DMS153 treated with DMSO at 0.1 percent for 48 hours (cell line): Measurements from ENCODE around the gene MYLK4.

Source experiments
- DNase-seq: peaks from one replicate; lab custom pipeline; 2025; ENCODE audit not compliant: unreplicated experiment; lab: John Stamatoyannopoulos, UW

Gene MYLK4

DNA sequence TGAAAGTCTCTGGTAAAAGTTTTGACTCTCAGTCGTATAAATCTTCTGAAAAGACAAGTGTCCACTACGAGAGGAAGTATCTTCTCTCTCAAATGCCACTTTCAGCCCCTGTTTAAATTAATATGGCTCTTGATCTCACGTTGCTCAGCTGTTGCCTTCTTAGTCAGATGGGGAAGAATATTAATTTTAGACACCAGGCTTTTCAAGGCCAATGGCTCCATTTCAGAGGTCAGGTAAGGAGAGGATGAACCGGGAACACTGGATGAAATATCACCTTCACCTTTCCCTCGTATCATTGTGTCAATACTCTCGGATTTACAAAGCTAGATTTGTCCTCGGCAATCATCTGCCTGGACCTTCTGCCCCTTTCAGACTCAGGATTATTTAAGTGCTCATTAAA is at the start of gene MYLK4:
TSS of gene MYLK4 (minus strand) at position 91 of the 400 bp plus-strand sequence. CDS start 1,628 bp downstream, outside the sequence.
- no peak for DNase-seq

DNA sequence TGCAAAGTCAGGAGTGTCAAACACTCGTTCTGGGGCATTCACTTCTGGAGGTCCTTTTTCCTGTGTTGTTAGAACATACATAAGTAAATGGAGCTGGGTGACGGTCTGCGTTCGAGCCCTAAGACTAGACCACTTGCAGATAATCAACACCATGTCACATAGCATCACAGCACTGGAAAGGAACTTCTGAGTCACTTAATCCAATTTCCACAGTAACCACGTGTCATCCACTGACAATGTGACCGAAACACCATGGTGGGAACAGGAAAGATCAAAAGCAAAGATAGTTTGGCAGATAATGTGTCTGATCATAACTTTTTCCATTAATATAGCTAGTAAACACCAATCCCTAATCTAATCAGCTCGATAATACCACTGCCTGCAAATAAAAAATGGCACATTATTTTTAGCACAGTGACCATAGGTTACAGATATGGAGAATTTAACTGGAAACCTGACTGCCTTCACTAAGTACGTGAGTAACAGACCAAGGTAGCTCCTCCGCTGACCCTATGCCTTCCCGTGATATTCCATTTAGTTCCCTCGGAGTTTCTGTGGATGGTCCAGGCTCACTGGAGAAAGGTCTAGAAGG is 49.3 kb upstream of the MYLK4 start:
- DNase-seq: no peak

DNA sequence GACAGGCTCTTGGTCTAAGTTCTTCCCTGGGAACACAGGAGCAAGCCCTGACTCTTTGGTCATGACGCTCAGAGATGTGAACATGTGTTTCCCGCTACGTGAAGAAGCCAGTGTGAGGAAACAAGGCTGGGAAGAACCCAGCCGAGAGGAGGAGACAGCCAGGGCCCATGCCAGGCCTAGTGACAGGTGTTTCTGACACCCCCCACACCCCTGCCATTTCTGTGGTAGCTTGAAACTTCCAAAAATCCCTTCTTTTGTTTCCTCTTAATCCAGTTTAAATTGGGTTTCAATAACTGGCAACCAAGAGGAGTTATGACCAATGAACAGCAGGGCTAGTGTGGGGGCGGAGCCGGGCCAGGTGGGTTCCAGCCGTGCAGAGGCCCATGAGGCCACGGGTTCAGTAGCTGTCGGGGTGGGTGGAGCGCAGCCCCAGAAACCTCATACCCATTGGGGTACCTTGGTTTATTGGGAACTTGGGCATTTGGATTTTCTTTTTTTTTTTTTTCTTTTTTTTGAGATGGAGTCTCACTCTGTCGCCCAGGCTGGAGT is 47.9 kb upstream of the MYLK4 start:
- no peak for DNase-seq

DNA sequence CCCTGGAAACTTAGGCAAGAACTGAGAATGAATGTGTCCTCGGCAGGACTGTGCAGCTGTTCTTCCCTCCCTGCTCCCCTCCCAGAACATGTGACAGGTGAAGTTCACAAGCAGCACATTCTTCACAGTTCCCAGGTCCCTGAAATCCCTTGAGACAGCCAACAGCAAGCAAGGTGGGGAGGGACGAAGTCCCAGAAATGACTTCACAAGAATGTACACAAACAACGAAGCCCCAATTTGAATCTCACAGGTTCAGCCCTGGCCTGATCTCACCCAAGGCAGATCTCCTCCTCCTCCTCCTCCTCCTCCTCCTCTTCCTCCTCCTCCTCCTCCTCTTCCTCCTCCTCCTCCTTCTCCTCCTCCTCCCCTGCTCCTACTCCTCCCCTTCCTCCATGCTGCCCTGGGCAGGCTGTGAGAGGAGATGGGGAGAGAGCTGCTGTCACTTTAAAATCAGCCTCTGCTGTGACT is 46.9 kb upstream of the MYLK4 start:
- DNase-seq: no peak

DNA sequence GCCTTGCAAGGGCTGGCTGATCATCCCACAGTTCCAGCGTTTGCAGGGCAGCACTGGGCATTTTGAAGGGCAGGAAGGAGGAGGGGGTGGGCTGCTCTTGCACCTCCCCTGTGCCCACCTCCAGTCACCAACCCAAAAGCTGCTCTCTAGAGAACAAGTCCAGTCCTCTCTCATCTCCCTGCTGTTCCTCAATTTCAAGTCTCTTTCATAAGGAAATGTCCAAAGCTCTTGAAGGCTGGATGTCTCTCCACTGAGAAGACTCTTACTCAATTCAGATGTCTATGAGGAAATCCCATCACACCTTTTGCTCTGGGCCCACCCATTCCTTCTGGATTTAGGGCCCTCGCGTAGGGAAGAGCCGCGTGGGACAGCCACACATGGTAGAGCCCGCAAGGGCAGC is 46.1 kb upstream of the MYLK4 start:
- DNase-seq: no peak

DNA sequence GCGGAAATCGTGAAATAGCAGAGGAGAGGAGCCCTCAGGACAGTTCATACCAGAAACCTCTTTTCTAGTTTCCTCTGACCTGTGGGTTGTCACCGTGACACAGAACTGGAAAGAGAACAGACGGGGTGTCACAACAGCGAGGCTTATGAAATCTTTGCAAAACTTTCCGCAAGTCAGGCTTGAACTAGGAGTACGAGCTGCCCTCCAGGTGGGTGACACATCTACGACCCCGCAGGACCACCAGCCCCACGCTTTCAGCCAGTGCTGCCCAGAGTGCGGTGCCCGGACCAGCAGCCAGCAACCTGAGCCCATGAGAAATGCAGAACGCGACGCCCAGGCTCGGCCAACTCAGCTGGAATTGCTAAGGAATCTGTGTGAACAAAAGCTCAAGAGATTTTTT is 45.2 kb upstream of the MYLK4 start:
- DNase-seq: no peak

DNA sequence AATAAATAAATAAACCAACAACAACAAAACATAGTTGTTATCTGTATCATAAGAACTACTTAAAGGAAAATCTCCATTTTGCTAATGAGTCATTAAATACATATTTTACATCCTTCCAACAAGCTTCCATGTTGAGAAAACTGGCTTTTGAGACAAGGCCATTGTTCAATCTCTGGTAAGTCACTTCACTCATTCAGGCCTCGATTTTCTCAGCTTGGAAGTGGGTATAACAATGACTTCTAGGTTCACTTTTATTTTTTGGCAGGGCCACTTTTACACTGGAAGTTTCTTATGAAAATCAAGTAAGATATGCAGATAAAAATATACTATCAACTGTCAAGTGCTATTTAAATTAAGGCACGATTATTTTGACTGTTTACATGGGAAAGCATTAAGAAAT is 44.4 kb upstream of the MYLK4 start:
- DNase-seq: no peak

DNA sequence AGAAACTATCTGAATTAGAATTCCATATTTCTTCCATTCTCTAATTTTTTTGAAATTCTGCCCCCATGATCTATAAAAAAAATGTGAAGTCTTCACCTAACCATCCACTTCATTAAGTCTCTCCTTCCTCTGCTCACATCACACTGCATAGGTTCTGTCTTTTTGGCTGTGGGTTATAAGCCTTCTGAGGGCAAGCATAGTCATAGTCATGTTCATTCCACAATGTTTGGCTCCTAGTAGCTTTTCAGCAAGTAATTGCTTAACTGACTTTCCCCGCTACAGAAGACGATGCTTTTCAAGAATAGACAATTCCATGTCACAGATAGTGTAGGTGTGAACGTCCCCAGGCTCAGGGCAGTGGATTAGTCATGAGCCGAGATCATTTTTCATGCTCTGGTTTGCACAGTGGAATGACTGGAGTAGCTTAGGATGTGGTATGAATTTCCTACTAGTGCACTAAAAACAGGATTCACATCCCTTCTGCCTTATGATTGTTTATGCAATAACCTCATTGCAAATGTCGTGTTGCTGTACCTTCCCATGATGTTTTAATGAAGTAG is 43.5 kb upstream of the MYLK4 start:
- no peak for DNase-seq

DNA sequence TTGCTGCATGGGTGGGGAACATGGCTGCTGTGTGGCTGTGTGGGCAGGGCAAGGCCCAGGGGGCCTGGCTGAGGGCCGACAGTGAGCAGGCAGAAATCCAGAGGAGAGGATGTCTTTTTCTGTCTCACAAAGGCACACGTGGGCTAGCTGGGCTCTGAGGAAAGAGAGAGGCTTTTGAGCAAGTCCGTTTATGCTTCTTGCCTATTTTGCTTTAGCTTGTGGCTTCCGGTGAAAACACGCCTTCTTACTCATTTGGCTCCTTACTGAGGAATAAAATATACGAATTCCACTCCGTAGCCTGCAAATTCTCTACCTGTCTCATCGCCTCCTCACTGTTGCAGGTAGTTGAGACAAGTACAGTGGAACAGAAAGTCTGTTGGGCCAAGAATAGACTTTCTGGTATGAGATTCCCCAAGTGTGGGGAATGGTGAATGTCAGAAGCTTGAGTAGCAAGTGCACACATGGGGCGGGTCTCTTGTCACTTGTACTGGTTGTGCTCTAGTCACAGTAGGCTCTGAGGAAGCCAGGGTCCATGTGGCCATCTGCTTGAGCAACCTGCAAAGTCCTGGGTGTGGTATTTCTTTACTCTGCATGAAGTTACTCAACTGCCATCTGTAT is 42.9 kb upstream of the MYLK4 start:
- no peak for DNase-seq

DNA sequence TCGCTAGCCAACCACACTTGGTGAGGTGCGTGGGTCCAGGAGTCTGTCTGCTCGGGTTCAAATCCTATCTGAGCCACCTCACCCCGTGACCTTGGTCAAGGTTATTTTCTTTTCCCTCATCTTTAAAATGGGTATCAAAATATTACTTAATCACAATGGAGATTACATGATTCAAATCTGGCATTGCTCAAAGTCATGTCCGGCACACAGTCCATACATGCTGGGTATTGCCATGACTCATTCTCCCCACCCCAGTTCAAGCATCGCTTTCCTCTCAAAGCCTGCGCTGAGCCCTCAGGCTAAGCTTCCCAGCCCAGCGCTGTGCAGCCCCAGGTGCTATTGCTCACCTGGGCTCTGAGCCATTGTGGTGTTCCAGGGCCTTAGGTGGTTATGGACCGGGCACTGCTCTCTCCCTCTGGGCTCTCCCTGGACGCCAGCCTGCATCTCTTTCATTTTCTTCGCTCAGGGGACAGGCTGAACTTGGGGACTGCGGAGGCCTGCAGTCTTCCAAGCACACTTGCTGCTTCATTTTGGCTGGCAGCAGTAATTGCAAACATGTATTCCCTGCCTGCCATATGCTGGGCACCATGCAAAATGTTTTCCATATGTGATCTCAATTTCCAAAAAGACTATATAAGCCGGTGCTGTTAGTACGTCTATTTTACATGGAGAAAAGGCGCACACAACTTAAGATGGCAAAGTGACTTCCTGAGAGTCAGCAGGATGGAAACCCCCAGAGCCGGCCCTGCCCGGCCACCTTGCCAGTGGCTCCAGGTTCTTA is 41.8 kb upstream of the MYLK4 start:
- DNase-seq: no peak

DNA sequence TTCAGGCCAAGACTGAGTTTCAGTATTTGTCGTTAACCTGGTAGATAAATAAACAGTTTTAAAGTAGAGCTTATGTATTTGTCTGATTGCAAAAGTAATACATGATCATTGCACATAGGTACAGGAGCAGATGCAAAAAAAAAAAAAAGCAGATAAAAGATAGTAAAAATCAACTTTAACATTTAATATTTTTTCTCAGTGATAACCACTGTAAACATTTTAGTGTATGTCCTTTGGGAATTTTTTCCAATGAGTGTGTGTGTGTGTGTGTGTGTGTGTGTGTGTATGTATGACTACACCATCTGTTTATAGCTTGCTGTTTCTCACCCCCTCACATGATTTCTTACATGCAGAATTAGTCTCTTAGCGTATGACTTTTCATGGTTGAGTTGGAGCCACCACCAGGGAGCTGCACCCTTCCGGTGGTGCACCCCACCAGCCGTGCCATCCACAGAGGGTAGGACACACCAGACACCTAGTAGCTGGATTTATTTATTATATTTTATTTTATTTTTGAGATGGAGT is 40.8 kb upstream of the MYLK4 start:
- DNase-seq: no peak

DNA sequence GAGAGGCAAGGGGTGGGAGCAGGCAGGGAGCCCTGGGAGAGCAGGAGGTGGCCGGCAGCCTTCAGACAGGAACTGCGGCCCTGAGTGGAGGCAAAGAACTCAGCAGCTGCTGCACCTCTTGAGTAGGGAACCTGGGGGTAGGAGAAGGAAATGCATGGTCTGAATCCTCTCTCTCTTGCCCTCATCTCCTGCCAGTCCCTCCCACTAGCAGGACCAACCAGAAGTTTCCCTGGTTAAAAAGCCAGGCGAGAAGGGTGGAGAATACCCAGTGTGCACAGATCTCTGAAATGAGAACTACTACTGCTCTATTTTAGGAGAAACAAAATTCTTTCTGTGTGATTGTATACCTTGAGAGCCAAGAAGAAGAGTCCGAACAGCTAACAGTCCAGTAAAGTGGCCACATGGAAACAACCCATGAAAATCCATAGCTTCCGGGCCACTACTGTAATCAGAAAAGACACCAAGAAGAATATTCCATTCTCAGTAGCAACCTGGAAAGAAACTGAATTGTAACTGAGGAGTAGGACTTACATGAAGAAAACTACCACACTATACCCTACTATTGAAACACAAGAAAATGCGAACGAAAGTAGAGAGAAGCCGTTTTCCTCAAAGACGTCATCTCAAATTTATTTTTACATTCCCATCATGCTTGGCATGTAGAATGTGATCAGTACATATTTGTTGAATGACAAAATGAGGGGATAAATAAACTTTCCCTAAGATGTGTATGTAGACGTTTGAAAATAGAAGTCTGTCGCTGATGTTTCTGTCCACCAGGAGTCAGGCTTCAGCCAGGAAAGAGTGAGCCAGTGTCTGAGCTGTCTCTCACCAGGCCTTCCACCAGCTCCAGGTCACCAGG is 40.1 kb upstream of the MYLK4 start:
- peak; percentile 7 for DNase-seq

DNA sequence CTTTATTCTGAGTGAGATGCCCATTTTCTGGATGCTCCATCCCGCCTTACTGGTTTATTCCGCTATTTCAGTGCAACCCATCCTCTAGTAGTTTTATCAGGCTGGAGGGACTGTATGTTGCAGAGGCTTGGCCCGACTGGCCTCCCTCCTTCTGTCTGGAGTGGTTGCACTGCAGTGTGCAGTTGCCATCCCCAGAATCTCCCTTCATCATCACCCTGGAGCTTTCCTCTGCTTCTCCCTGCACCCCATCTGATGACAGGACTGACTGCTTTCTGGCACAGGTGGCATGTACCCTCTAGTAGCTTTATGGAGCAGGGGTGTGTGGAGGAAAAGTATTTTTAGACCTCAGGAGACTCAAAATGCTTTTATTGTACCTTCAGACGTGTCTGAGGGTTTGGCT is 35.5 kb upstream of the MYLK4 start:
- DNase-seq: no peak

DNA sequence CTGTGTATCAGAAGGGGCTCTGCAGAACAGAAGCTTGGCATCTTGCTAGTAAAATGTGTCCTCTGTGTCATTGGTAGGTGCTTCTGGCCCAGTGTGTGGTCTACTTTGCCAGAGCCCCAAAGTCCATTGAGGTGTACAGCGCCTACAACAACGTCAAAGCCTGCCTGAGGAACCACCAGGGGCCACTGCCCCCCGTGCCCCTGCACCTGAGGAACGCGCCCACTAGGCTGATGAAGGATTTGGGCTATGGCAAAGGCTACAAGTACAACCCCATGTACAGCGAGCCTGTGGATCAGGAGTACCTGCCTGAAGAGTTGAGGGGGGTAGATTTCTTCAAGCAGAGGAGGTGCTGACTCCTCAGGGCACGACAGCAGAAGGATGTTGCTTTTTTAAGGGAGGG is 34.2 kb upstream of the MYLK4 start:
- no peak for DNase-seq

DNA sequence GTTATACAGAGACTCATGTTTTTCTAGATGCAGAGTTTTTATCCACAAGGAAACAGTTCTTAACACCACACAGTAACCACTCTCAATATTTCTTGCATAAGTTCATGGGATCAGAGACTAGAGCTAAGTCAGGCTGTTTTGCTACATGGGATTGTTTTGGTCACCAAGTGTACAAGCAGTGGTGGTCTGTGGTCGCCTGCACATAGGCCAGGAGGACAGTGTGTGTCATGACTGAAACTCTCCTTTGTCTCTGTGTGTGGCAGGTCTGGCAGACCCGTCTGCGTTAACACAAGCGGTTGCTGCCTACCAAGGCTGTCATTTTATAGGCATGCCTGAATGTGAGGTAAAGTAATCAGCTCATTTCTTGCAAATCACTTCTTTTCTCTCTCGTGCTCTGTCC is 33.3 kb upstream of the MYLK4 start:
- DNase-seq: no peak

DNA sequence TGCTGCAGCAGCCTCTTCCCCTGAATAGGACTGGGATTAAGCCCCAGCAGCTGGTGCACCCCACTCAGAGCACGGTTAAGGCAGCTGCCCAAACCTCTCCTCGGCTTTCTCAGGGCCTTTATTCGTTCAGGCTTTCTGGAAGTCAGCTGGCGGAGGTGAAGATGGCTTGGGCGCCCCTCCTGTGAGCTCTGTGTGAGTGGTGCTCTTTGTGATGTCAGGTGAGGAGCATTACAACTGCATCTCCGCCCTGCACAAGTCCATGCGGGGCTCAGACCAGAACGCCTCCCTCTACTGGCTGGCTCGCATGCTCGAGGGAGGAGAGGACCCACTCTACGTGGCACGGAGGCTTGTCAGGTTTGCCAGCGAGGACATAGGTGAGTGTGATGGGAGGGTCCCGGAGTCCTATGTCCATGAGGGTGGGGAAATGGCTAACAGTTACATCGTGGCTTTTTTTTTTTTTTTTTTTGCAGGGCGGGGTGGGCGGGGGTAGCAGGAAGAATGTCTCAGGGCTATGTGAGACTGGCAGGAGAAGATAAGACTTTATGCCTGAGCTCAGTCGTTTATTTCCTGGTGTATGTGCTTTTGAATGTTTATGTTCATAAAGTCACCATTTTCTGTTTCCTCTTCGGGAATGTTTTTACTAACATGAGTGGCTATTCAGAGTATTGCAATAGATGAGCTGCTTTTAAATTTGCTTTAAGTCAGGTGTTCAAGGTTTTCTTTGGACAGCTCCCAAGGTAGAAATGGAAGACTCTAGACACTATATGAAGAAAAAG is 32.7 kb upstream of the MYLK4 start:
- DNase-seq: no peak

DNA sequence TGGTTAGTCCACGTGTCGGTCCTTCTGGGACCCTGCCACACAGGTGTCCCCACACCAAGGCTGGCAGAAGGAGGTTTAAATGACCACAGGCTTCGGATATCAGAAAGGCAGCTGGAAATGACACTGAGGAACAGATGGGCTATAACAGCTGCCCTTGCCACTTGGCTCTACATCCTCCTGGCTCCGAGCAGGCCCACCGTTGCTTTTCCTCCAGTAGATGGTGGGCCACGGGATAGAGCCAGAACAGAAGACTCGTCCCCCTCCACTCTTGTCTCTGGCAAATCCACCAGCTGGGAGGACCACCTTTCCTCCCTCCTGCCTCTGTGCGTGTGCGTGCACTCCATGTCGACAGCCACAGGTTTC is 32.1 kb upstream of the MYLK4 start:
- DNase-seq: no peak

DNA sequence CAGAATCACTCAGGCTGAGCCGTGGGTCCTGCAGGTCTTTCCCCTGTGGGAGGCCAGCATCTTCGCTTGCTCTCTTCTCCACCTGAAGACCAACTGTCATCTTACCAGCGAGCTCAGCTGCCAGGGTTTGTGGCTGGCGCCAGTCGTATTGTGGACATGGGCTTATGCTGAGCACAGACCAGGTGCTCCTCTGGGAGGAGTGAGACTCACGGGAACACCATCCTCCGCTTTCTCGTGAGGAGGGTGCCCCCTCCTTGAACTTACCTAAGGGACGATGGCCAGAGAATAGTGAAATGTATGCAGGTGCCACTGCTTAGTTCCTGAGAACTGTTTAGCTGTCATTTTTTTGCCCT is 31.6 kb upstream of the MYLK4 start:
- no peak for DNase-seq

DNA sequence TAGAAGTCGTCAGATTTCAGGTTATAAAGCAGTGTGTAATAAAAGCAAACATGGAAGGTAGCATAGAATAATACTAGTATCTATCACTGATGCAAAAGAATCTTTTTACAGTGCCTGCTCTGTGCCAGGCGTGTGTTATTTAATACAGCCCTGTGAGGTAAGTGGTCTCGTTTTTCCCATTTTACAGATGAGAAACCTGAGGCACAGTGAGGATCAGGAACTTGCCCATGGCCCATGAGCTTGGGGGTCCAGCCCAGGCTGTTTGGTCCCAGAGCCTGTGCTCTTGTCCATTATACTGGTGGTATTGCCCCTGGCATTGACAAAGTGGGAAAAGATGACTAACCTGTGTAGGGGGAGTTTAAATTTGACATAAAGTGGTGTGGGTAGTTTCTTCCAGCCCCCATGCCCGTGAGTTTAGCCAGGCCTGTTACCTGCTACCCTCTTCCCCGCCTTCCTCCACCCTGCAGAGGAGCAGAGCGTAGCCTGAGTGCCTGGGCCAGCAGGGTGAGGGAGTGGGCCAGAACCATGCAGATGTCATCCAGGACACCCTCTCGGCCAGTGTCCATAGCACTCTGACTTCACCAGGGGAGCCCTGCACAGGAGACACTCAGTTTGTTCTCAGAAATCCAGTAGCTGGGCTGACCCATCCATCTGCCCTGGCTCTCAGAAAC is 31.1 kb upstream of the MYLK4 start:
- DNase-seq: no peak
